Suprapubic skin (tissue), 4 donors: ENCODE results near the gene HOATZ. TPM values are rescaled to one million over a fixed set of nuclear protein-coding genes. Genes with fewer than 3 reads are reported as not detected.

Experiments
- DNase-seq, 2 donors: peaks; one replicate each; pipeline ENCODE4 v3.0.0-alpha.2; 2019; ENCODE audit warnings: low spot score in 2 of 2
- H3K27ac ChIP-seq: fragments of 200-600 bp; sonication (generic); one replicate; pipeline ENCODE4 v1.5.1; 2019
- H3K27me3 ChIP-seq: fragments of 200-600 bp; sonication (generic); one replicate; pipeline ENCODE4 v1.5.1; 2019
- H3K36me3 ChIP-seq: fragments of 200-600 bp; sonication (generic); one replicate; pipeline ENCODE4 v1.5.1; 2019
- H3K4me1 ChIP-seq: fragments of 200-600 bp; sonication (generic); one replicate; pipeline ENCODE4 v1.5.1; 2019
- H3K4me3 ChIP-seq: fragments of 200-600 bp; sonication (generic); one replicate; pipeline ENCODE4 v1.5.1; 2019; ENCODE audit warnings: mild to moderate bottlenecking
- H3K9me3 ChIP-seq: fragments of 200-600 bp; sonication (generic); one replicate; pipeline ENCODE4 v1.5.1; 2019
- EP300 ChIP-seq: sonication (generic); formaldehyde crosslinking; IDR thresholded peaks from one replicate; pipeline ENCODE4 v1.6.1; 2017; ENCODE audit warnings: antibody characterized with exemption
- POLR2A ChIP-seq, 2 donors: fragments of 450-650 bp; IDR thresholded peaks; one replicate each; pipeline ENCODE4 v1.6.1; 2017; ENCODE audit warnings: antibody characterized with exemption in 2 of 2, mild to moderate bottlenecking in 2 of 2, moderate library complexity in 2 of 2
- POLR2AphosphoS5 ChIP-seq, 3 donors: sonication (generic); formaldehyde crosslinking; IDR thresholded peaks; one replicate each; pipeline ENCODE4 v1.6.1; 2017; ENCODE audit warnings: antibody characterized with exemption in 3 of 3
- whole genome bisulfite sequencing: methylation state at CpG from one replicate; pipeline ENCODE4 v1.1.5; 2018; 5-methylcytosine and 5-hydroxymethylcytosine counted together
- total RNA-seq, 4 donors: library from RNA; depleted of rRNA; stranded (reverse); fragments of >200 nt; gene quantifications; one replicate each; pipeline ENCODE4 v1.1.0, GENCODE V29; 2016
- TF ChIP-seq, protein P1 (sequence below), 2 donors: fragments of 200-600 bp in 1 of 2; fragments of 450-650 bp in 1 of 2; sonication (generic) in 1 of 2; IDR thresholded peaks; one replicate each; pipeline ENCODE4 v1.5.1; 2016 to 2019; ENCODE audit warnings: antibody characterized with exemption in 2 of 2, mild to moderate bottlenecking in 1 of 2, moderate library complexity in 1 of 2

The HOATZ gene
- total RNA-seq, 4 donors from 2014 or later: not detected

DNA sequence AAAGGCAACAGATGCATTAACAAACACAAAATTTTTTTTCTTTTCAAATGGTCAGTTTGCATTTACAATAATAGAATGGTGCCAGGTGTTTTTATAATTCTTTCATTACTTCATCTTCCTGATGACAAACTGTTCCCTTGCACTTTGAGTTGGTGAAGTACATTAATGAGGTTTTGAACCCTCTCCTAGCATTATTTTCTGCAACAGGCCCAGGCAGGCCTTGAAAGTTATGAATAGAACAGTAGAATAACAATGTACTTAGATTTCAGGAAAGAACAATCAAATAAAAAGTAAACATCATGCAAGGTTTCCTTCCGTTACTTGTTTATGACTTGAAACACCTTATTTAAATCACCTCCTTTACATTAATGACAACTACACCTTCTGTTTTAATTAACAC is 12.0 kb upstream of the HOATZ start:
- Histone ChIP-seq H3K4me1 (no peaks in the 10 kb centered on the region), H3K27me3 (peaks cover 8% of the 10 kb centered on the region), H3K27ac (no peak overlapping the region), H3K9me3 (no peaks in the 10 kb centered on the region), H3K36me3 (no peaks in the 10 kb centered on the region), H3K4me3 (no peak overlapping the region)
- no peak for DNase-seq
- WGBS: 84% methylated on average over 1 of the region's 1 CpG
- no peak for TF ChIP-seq EP300

DNA sequence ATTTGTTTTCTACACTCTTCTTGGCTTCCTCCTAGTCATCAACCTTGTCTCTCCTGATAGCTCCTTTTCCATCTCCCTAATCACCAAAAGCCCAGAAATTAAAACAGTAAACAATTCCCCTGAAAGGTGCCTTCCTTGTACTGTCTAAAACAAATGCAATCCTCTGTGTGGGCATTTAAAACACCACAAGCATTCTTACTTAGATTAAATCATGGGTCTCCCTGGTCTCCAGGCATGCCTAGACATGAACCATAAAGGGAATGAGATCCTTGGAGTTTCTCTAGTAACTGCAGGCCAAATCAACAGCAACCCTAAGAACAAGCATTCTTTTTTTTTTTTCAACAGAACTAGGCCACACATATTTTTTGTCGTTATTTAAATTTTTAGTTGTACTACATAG is 4.3 kb upstream of the HOATZ start:
- Histone ChIP-seq H3K4me1 (peaks cover 22% of the 10 kb centered on the region), H3K36me3 (no peaks in the 10 kb centered on the region), H3K27me3 (peaks cover 36% of the 10 kb centered on the region), H3K9me3 (no peaks in the 10 kb centered on the region), H3K27ac (no peak overlapping the region), H3K4me3 (no peak overlapping the region)
- WGBS: 71% methylated on average over 1 of the region's 1 CpG
- no peak for DNase-seq
- no peak for TF ChIP-seq POLR2AphosphoS5 (IDR thresholded peaks at IDR 0.05)
- TF ChIP-seq, protein P1, sequence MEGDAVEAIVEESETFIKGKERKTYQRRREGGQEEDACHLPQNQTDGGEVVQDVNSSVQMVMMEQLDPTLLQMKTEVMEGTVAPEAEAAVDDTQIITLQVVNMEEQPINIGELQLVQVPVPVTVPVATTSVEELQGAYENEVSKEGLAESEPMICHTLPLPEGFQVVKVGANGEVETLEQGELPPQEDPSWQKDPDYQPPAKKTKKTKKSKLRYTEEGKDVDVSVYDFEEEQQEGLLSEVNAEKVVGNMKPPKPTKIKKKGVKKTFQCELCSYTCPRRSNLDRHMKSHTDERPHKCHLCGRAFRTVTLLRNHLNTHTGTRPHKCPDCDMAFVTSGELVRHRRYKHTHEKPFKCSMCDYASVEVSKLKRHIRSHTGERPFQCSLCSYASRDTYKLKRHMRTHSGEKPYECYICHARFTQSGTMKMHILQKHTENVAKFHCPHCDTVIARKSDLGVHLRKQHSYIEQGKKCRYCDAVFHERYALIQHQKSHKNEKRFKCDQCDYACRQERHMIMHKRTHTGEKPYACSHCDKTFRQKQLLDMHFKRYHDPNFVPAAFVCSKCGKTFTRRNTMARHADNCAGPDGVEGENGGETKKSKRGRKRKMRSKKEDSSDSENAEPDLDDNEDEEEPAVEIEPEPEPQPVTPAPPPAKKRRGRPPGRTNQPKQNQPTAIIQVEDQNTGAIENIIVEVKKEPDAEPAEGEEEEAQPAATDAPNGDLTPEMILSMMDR (IDR thresholded peaks at IDR 0.05): no peak
- TF ChIP-seq POLR2A (IDR thresholded peaks at IDR 0.05): no peak
- TF ChIP-seq EP300: no peak

DNA sequence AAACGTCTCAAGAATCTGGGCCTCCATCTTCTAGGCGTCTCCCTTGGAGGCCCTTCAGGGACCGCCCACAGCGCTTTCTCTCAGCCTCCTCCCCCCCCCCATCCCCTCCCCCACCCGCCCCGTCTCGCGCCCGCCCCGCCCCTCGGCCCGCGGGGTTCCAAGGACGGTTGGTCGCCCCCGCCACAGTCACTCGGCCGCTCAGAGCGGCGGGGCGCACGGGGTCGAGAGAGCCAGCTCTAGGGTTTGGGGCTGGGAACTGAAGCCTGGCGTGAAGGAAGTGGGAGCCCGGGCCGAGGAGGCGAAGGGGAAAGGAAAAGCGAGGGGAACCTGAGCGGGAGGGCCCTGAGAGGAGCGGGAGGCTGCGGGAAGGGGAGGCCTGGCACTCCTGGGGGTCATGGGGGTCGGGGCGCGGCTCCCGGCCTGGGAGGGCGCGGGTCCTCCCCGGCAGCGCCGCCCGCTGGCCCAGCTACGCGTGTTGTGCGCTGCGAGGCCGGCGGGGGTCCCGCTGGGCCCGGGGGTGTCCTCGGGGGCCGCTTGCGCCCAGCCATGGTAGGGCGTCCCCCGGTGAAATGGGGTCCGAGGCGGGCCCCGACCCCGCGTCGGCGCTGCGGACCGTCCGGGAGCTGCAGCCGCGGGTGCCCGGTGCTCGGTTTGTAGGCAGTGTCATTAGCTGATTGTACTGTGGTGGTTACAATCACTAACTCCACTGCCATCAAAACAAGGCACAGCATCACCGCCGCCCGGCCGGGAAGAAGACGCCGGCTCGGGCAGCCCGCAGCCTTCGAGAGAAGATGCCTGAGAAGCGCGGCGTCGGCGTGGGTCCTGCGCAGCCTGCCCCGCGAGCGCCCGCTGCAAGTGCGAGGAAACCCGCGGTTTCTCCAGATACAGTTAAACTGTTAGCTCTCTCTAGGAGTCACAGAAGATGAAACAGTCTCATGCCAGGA is 2.0 kb upstream of the HOATZ start, which contains the start of gene BTG4:
BTG4 (minus strand) TSS at position 91 of the 944 bp plus-strand sequence. CDS start 13,610 bp downstream, outside the sequence.
- no peaks in the 10 kb centered on the region for H3K36me3 ChIP-seq
- no peak for TF ChIP-seq EP300
- no peak for TF ChIP-seq POLR2A (IDR thresholded peaks at IDR 0.05)
- TF ChIP-seq, protein P1 (IDR thresholded peaks at IDR 0.05): no peak
- no peak for TF ChIP-seq POLR2AphosphoS5 (IDR thresholded peaks at IDR 0.05)
- H3K27me3 ChIP-seq: peaks cover 36% of the 10 kb centered on the region
- peak within 1 kb of the TSS; percentile 47 for H3K4me3 ChIP-seq
- peaks cover 22% of the 10 kb centered on the region for H3K4me1 ChIP-seq
- no peaks in the 10 kb centered on the region for H3K9me3 ChIP-seq
- WGBS: 5% methylated on average over 35 of the region's 90 CpGs
- H3K27ac ChIP-seq: no peak within 1 kb of the TSS
- DNase-seq: peak in 1 of 2 donors; percentile 78

DNA sequence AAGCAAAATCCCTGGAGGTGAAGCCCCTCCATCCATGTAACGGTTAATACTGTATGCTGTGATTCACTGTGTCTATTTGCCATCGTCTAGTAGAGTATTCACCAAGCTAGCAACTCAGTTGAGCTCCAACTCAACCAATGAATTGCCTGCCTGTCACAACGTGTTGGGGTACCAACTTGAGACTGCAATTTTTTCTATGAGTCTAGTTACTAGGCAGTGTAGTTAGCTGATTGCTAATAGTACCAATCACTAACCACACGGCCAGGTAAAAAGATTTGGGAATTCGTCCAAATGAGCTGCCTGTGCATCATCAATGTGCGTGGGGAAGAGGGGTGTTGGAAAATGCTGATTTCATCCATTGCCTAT is 1.4 kb upstream of the HOATZ start:
- no peaks in the 10 kb centered on the region for H3K36me3 ChIP-seq
- no peak for DNase-seq
- peak overlapping the region; percentile 47 for H3K4me3 ChIP-seq
- peaks cover 36% of the 10 kb centered on the region for H3K27me3 ChIP-seq
- no peaks in the 10 kb centered on the region for H3K9me3 ChIP-seq
- 22% methylated on average over 6 of the region's 6 CpGs for WGBS
- no peak overlapping the region for H3K27ac ChIP-seq
- TF ChIP-seq, protein P1 (IDR thresholded peaks at IDR 0.05): no peak
- TF ChIP-seq EP300: no peak
- no peak for TF ChIP-seq POLR2A (IDR thresholded peaks at IDR 0.05)
- TF ChIP-seq POLR2AphosphoS5 (IDR thresholded peaks at IDR 0.05): no peak
- peaks cover 22% of the 10 kb centered on the region for H3K4me1 ChIP-seq

DNA sequence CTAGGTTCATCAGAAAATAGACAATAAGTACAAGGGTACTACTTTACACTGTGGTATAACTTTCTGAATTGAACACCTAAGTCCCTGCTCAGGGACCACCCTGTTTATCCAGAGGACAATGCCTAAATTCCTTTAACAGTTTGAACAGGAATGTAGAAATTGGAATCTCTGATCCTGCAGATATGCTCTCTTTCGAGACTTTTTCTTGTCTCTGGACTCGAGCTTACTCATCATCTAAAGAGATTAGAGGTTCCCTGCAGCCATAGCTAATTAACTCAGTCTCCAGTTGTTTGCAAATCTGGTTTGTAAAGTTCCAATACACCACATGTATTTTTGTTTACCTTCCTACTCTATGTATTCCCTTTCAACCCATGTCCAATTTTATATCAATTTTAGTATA is 1.0 kb downstream of the HOATZ start:
- Histone ChIP-seq H3K4me3 (no peak overlapping the region), H3K27me3 (peaks cover 36% of the 10 kb centered on the region), H3K27ac (no peak overlapping the region), H3K9me3 (no peaks in the 10 kb centered on the region), H3K36me3 (no peaks in the 10 kb centered on the region), H3K4me1 (peaks cover 22% of the 10 kb centered on the region)
- 78% methylated on average over 2 of the region's 2 CpGs for WGBS
- TF ChIP-seq POLR2A (IDR thresholded peaks at IDR 0.05): no peak
- no peak for TF ChIP-seq POLR2AphosphoS5 (IDR thresholded peaks at IDR 0.05)
- TF ChIP-seq, protein P1 (IDR thresholded peaks at IDR 0.05): no peak
- no peak for TF ChIP-seq EP300
- no peak for DNase-seq
